Neural cell (in vitro differentiated cells): ENCODE measurements around the gene EPHA2. TPM values are rescaled to one million over a fixed set of nuclear protein-coding genes. Genes with fewer than 3 reads are reported as not detected.

Experiments used
- H2AFZ ChIP-seq: fragments of 200-600, 300-800 bp; sonication (generic), shearing (Covaris generic); 2 replicates; pipeline ENCODE4 v1.6.0; 2014; ENCODE audit warnings: low read depth, mild to moderate bottlenecking, antibody characterized with exemption, low read length, moderate library complexity
- H3F3A ChIP-seq: fragments of 200-600 bp; shearing (Covaris generic); 2 replicates; pipeline ENCODE4 v1.6.1; 2016; ENCODE audit warnings: mild to moderate bottlenecking, moderate library complexity, mixed read lengths, antibody characterized with exemption, low read length; ENCODE audit not compliant: insufficient read depth, poor library complexity, severe bottlenecking
- H3K27ac ChIP-seq: fragments of 200-600, 300-800 bp; sonication (generic), shearing (Covaris generic); 2 replicates; pipeline ENCODE4 v1.5.1; 2014; ENCODE audit warnings: mild to moderate bottlenecking, low read length, moderate library complexity
- H3K27me3 ChIP-seq: fragments of 300-800, 200-600 bp; sonication (generic), shearing (Covaris generic); 2 replicates; pipeline ENCODE4 v1.6.0; 2014; ENCODE audit warnings: mild to moderate bottlenecking, low read depth, low read length, moderate library complexity; ENCODE audit not compliant: insufficient read depth
- H3K36me3 ChIP-seq: fragments of 300-800, 200-600 bp; sonication (generic), shearing (Covaris generic); 2 replicates; pipeline ENCODE4 v1.5.1; 2014; ENCODE audit warnings: mild to moderate bottlenecking, antibody characterized with exemption, low read length, moderate library complexity; ENCODE audit not compliant: insufficient read depth
- H3K4me2 ChIP-seq: fragments of 300-800, 200-600 bp; sonication (generic), shearing (Covaris generic); 2 replicates; pipeline ENCODE4 v1.6.0; 2014; ENCODE audit warnings: mild to moderate bottlenecking, low read length
- H3K4me3 ChIP-seq: fragments of 300-800, 200-600 bp; sonication (generic), shearing (Covaris generic); 2 replicates; pipeline ENCODE4 v1.5.1; 2014; ENCODE audit warnings: mild to moderate bottlenecking, low read length, moderate library complexity
- H3K79me2 ChIP-seq: fragments of 200-600 bp; shearing (Covaris generic); replicated peaks from 2 replicates; pipeline ENCODE4 v1.6.0; 2014; ENCODE audit warnings: mild to moderate bottlenecking, low read length, moderate library complexity; ENCODE audit not compliant: insufficient read depth
- H3K9ac ChIP-seq: fragments of 300-800, 200-600 bp; sonication (generic), shearing (Covaris generic); 2 replicates; pipeline ENCODE4 v1.6.1; 2016; ENCODE audit warnings: mild to moderate bottlenecking, low read length, mixed read lengths
- H3K9me2 ChIP-seq: fragments of 200-600 bp; shearing (Covaris generic); 2 replicates; pipeline ENCODE4 v1.6.1; 2016; ENCODE audit warnings: mild to moderate bottlenecking, low read length, mixed read lengths; ENCODE audit not compliant: insufficient read depth
- H3K9me3 ChIP-seq: fragments of 200-600, 300-800 bp; sonication (generic), shearing (Covaris generic); 2 replicates; pipeline ENCODE4 v1.6.1; 2016; ENCODE audit warnings: mild to moderate bottlenecking, mixed run types, low read length, moderate library complexity, mixed read lengths
- H4K20me1 ChIP-seq: fragments of 200-600 bp; shearing (Covaris generic); 2 replicates; pipeline ENCODE4 v1.6.1; 2016; ENCODE audit warnings: mild to moderate bottlenecking, mixed run types; ENCODE audit not compliant: insufficient read depth
- CTCF ChIP-seq: fragments of 450-650 bp; IDR thresholded peaks from 2 replicates; pipeline ENCODE4 v1.5.1; 2014; ENCODE audit warnings: antibody characterized with exemption, mild to moderate bottlenecking, moderate library complexity; ENCODE audit not compliant: poor library complexity, severe bottlenecking
- EP300 ChIP-seq: fragments of 450-650 bp; conservative IDR thresholded peaks from 2 replicates; pipeline ENCODE4 v1.6.1; 2014; ENCODE audit warnings: antibody characterized with exemption, mild to moderate bottlenecking, moderate library complexity; ENCODE audit not compliant: poor library complexity, severe bottlenecking
- EZH2 ChIP-seq: fragments of 200-600, 300-800 bp; shearing (Covaris generic), sonication (generic); IDR thresholded peaks from 2 replicates; pipeline ENCODE4 v1.6.1; 2014; ENCODE audit warnings: antibody characterized with exemption, low read length, borderline replicate concordance, mild to moderate bottlenecking; ENCODE audit not compliant: insufficient read depth, poor library complexity, severe bottlenecking
- MXI1 ChIP-seq: fragments of 450-650 bp; conservative IDR thresholded peaks from 2 replicates; pipeline ENCODE4 v1.6.1; 2014; ENCODE audit warnings: antibody characterized with exemption, mild to moderate bottlenecking; ENCODE audit not compliant: poor library complexity, severe bottlenecking
- POLR2AphosphoS5 ChIP-seq: IDR thresholded peaks from 2 replicates; pipeline ENCODE4 v1.6.1; 2012
- RAD21 ChIP-seq: fragments of 450-650 bp; conservative IDR thresholded peaks from 2 replicates; pipeline ENCODE4 v1.6.1; 2014; ENCODE audit warnings: antibody characterized with exemption, mild to moderate bottlenecking, moderate library complexity
- REST ChIP-seq: IDR thresholded peaks from 2 replicates; pipeline ENCODE4 v1.6.1; 2012; ENCODE audit warnings: borderline replicate concordance
- SMC3 ChIP-seq: fragments of 450-650 bp; conservative IDR thresholded peaks from 2 replicates; pipeline ENCODE4 v1.6.1; 2014; ENCODE audit warnings: antibody characterized with exemption, mild to moderate bottlenecking, moderate library complexity; ENCODE audit not compliant: poor library complexity
- TAF1 ChIP-seq: IDR thresholded peaks from 2 replicates; pipeline ENCODE4 v1.6.1; 2012; ENCODE audit warnings: low read depth
- polyA plus RNA-seq: library from polyadenylated mRNA; depleted of rRNA; stranded (reverse); fragments of >200 nt; gene quantifications from 2 replicates; pipeline ENCODE4 v1.2.3, GENCODE V29; 2014

EPHA2 gene
- polyA plus RNA-seq, 1 donor from 2014 or later = 0.63 TPM

GRCh38 chr1:16203550-16203949 is 47.7 kb upstream of the EPHA2 start:
- TF ChIP-seq REST = no peak
- no peak for TF ChIP-seq RAD21
- TF ChIP-seq CTCF = no peak
- no peak for TF ChIP-seq POLR2AphosphoS5
- TF ChIP-seq EP300 = no peak
- TF ChIP-seq TAF1 = no peak
- TF ChIP-seq SMC3 = no peak
- Histone ChIP-seq H3K36me3 (no peaks in the 10 kb centered on the region), H3K27ac (no peak overlapping the region), H3K4me2 (no peak overlapping the region), H3K9me2 (no peaks in the 10 kb centered on the region), H3K27me3 (no peaks in the 10 kb centered on the region), H3K9me3 (no peaks in the 10 kb centered on the region), H3K79me2 (no peaks in the 10 kb centered on the region), H2AFZ (no peak overlapping the region), H3K4me3 (no peak overlapping the region), H3K9ac (no peak overlapping the region), H3F3A (no peaks in the 10 kb centered on the region), H4K20me1 (no peaks in the 10 kb centered on the region)

GRCh38 chr1:16202281-16203210 is 46.7 kb upstream of the EPHA2 start:
- Histone ChIP-seq H3F3A (no peaks in the 10 kb centered on the region), H4K20me1 (no peaks in the 10 kb centered on the region), H3K36me3 (no peaks in the 10 kb centered on the region), H3K79me2 (no peaks in the 10 kb centered on the region), H3K4me3 (no peak overlapping the region), H3K4me2 (no peak overlapping the region), H3K9ac (no peak overlapping the region), H2AFZ (no peak overlapping the region), H3K27me3 (no peaks in the 10 kb centered on the region), H3K9me2 (no peaks in the 10 kb centered on the region), H3K9me3 (no peaks in the 10 kb centered on the region), H3K27ac (no peak overlapping the region)
- TF ChIP-seq CTCF (no peak), EZH2 (no peak), TAF1 (no peak), RAD21 (no peak), SMC3 (no peak), EP300 (no peak), REST (no peak), MXI1 (no peak)
